GM12865 (cell line): Measurements from ENCODE around the gene SOX6.
A peak's percentile ranks its signal among the peaks of the same experiment; 100 is the strongest.

Experiments
- DNase-seq: peaks from one replicate; pipeline ENCODE4 v3.0.0; 2010; ENCODE audit warnings: low read depth
- H3K4me3 ChIP-seq: 2 replicates; pipeline ENCODE4 v1.5.1; 2011; ENCODE audit warnings: mild to moderate bottlenecking, low read depth, low read length, control low read depth
- CTCF ChIP-seq: IDR thresholded peaks from 2 replicates; pipeline ENCODE4 v1.5.1; 2011; ENCODE audit warnings: low read length, control low read depth, low read depth, inconsistent platforms; ENCODE audit not compliant: insufficient read depth; ENCODE audit errors: missing control alignments

SOX6 gene

GRCh38 chr11:16240687-16241086 lies 115.7 kb downstream of the SOX6 start:
- no peak overlapping the region for H3K4me3 ChIP-seq
- TF ChIP-seq CTCF, result no peak
- DNase-seq, result no peak

GRCh38 chr11:16239141-16240105 lies 116.9 kb downstream of the SOX6 start:
- no peak overlapping the region for H3K4me3 ChIP-seq
- TF ChIP-seq CTCF, result no peak
- DNase-seq, result no peak

- peak; percentile 12 for DNase-seq
- H3K4me3 ChIP-seq, result no peak overlapping the region
- TF ChIP-seq CTCF, result no peak
Measured at GRCh38 chr11:16226245-16226644, 130.1 kb downstream of the SOX6 start.

GRCh38 chr11:16225623-16226022 lies 130.7 kb downstream of the SOX6 start:
- H3K4me3 ChIP-seq, result no peak overlapping the region
- no peak for DNase-seq
- TF ChIP-seq CTCF, result no peak

DNA sequence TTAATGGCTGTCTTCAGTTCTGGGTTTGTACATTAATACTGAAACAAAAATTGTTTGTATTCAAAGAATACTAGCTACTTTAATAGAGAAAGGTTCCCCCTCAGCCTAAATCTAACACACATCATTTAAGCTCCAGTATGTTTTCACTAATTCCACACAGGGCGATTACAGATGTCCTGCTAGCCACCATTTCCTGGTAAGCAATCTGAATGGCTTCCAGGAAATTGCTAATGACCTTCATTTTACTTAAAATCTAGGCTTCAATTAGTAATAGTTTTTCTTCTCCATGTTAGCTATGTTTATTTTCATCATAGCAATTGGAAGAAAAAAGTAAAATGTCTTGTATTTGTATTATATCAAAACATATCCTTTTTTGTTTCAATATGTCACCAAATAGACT lies 132.8 kb downstream of the SOX6 start:
- no peak for DNase-seq
- TF ChIP-seq CTCF, result no peak
- H3K4me3 ChIP-seq, result no peak overlapping the region

DNA sequence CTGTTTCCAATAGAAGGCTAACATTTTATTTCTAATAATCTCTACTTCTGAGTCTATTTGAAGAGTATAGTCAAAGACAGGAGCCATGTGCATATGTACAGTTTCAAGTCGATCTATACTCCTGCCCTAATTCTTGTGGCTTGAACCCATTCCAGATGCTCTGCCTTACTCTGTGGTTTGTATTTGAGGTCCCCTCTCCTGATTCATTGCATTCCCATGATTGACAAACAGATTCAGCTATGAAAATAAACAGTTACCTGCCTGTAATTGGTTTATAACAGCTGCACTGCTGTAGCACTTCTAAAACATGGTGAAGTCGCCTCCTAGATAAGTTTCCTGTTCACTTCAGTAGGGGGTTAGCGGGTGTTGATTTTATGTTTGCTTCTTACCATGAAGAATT lies 138.7 kb downstream of the SOX6 start:
- no peak overlapping the region for H3K4me3 ChIP-seq
- TF ChIP-seq CTCF, result no peak
- DNase-seq, result no peak

GRCh38 chr11:16216831-16217230 lies 139.5 kb downstream of the SOX6 start:
- no peak for TF ChIP-seq CTCF
- DNase-seq, result no peak

More at GRCh38 chr11:16216831-16217230, 139.5 kb downstream of the SOX6 start:
- no peak overlapping the region for H3K4me3 ChIP-seq
